ENCODE results near the gene TRUB2. TPM values are rescaled to one million over a fixed set of nuclear protein-coding genes. Genes with fewer than 3 reads are reported as not detected.

TRUB2 gene
- total RNA-seq, 1 experiment from 2014 or later = 42.1 TPM

GRCh38 chr9:128335914-128336313 lies 13.7 kb upstream of the TRUB2 start:
- RAD21 ChIA-PET (ENCODE audit: low non-redundant PET in 1 of 2, low total read pairs in 2 of 2, uncharacterized antibody in 2 of 2, unreplicated experiment in 2 of 2) = no interaction called here
- Histone ChIP-seq H3K36me3 (ENCODE audit: control insufficient read depth in 1 of 2, insufficient read depth in 2 of 2, low read length in 2 of 2) (no peaks in the 10 kb centered on the region; a peak in 1 of 4 replicates), H3K27ac (ENCODE audit: low read depth, low read length) (no peak overlapping the region), H3K4me3 (replicated peaks in 1 of 2; ENCODE audit: low read depth in 1 of 2, low read length in 2 of 2) (no peak overlapping the region), H3K9me3 (ENCODE audit: control insufficient read depth in 1 of 2, insufficient read depth in 1 of 2, low read depth in 1 of 2, low read length in 2 of 2) (no peaks in the 10 kb centered on the region), H3K27me3 (ENCODE audit: insufficient read depth, low read length) (no peaks in the 10 kb centered on the region), H4K20me1 (ENCODE audit: insufficient read depth) (no peaks in the 10 kb centered on the region), H3K4me2 (ENCODE audit: low read length) (no peak overlapping the region), H3K9me2 (ENCODE audit: insufficient read depth) (no peaks in the 10 kb centered on the region), H2AFZ (ENCODE audit: low read depth, low read length, poor library complexity, severe bottlenecking) (no peak overlapping the region), H3K4me1 (ENCODE audit: control insufficient read depth in 1 of 2, insufficient read depth in 2 of 2, low read length in 2 of 2) (peaks cover 0 to 13% of the 10 kb centered on the region in 2 experiments; a peak in 2 of 4 replicates), H3K79me2 (ENCODE audit: insufficient read depth, low read length) (peaks cover under 1% of the 10 kb centered on the region; the same call in 1 of the 2 replicates), H3K9ac (ENCODE audit: low read length) (no peak overlapping the region)
- intact Hi-C loops (cut with micrococcal nuclease) = no loop called here
- ATAC-seq (no peak), DNase-seq (ENCODE audit: low read depth, low spot score) (no peak)
- no peak for TF ChIP-seq ELF1 (IDR thresholded peaks at IDR 0.05; ENCODE audit: borderline replicate concordance, low read depth)
- no peak for TF ChIP-seq CTCF (IDR thresholded peaks at IDR 0.05 in 2 of 3, conservative IDR thresholded peaks at IDR 0.05 in 1 of 3; ENCODE audit: borderline replicate concordance in 1 of 3, insufficient read depth in 1 of 3, low read depth in 2 of 3, low read length in 2 of 3)
- TF ChIP-seq EZH2phosphoT487 (IDR thresholded peaks at IDR 0.05; ENCODE audit: borderline replicate concordance) = no peak
- TF ChIP-seq FOSL1 (IDR thresholded peaks at IDR 0.05; ENCODE audit: low read depth) = no peak
- POLR2A ChIA-PET = no interaction called here
- BruUV-seq (replicated peaks) = no TSS peak
- CTCF ChIA-PET = no interaction called here

- H2AFZ ChIP-seq (ENCODE audit: low read depth, low read length, poor library complexity, severe bottlenecking) = no peak overlapping the region
- peaks cover 0 to 13% of the 10 kb centered on the region in 2 experiments; a peak in 2 of 4 replicates for H3K4me1 ChIP-seq (ENCODE audit: control insufficient read depth in 1 of 2, insufficient read depth in 2 of 2, low read length in 2 of 2)
- ChIA-PET POLR2A (no interaction called here), RAD21 (ENCODE audit: low non-redundant PET in 1 of 2, low total read pairs in 2 of 2, uncharacterized antibody in 2 of 2, unreplicated experiment in 2 of 2) (no interaction called here), CTCF (no interaction called here)
- H3K9me3 ChIP-seq (ENCODE audit: control insufficient read depth in 1 of 2, insufficient read depth in 1 of 2, low read depth in 1 of 2, low read length in 2 of 2) = no peaks in the 10 kb centered on the region
- H3K9ac ChIP-seq (ENCODE audit: low read length) = no peak overlapping the region
- no peaks in the 10 kb centered on the region; a peak in 1 of 4 replicates for H3K36me3 ChIP-seq (ENCODE audit: control insufficient read depth in 1 of 2, insufficient read depth in 2 of 2, low read length in 2 of 2)
- no peaks in the 10 kb centered on the region for H3K27me3 ChIP-seq (ENCODE audit: insufficient read depth, low read length)
- H3K27ac ChIP-seq (ENCODE audit: low read depth, low read length) = no peak overlapping the region
- no peaks in the 10 kb centered on the region for H3K79me2 ChIP-seq (ENCODE audit: insufficient read depth, low read length)
- no TSS peak for BruUV-seq (replicated peaks)
- ATAC-seq (no peak), DNase-seq (ENCODE audit: low read depth, low spot score) (no peak)
- no peak overlapping the region for H3K4me2 ChIP-seq (ENCODE audit: low read length)
- H3K4me3 ChIP-seq (replicated peaks in 1 of 2; ENCODE audit: low read depth in 1 of 2, low read length in 2 of 2) = no peak overlapping the region
- no peaks in the 10 kb centered on the region for H3K9me2 ChIP-seq (ENCODE audit: insufficient read depth)
- intact Hi-C loops (cut with micrococcal nuclease) = no loop called here
- H4K20me1 ChIP-seq (ENCODE audit: insufficient read depth) = no peaks in the 10 kb centered on the region
- TF ChIP-seq FOSL1 (IDR thresholded peaks at IDR 0.05; ENCODE audit: low read depth) = no peak
- no peak for TF ChIP-seq SP1 (IDR thresholded peaks at IDR 0.05; ENCODE audit: low read depth)
- TF ChIP-seq EZH2 (IDR thresholded peaks at IDR 0.05) = no peak
- no peak for TF ChIP-seq CTCF (IDR thresholded peaks at IDR 0.05 in 2 of 3, conservative IDR thresholded peaks at IDR 0.05 in 1 of 3; ENCODE audit: borderline replicate concordance in 1 of 3, insufficient read depth in 1 of 3, low read depth in 2 of 3, low read length in 2 of 3)
- TF ChIP-seq TCF7L2 (IDR thresholded peaks at IDR 0.05; ENCODE audit: borderline replicate concordance, extremely low read depth, insufficient read depth, insufficient read length) = no peak
- no peak for TF ChIP-seq SIN3A (IDR thresholded peaks at IDR 0.05; ENCODE audit: low read depth)
- TF ChIP-seq ZBTB33 (IDR thresholded peaks at IDR 0.05; ENCODE audit: extremely low read depth, insufficient replicate concordance, low read length) = no peak
- no peak for TF ChIP-seq EZH2phosphoT487 (IDR thresholded peaks at IDR 0.05; ENCODE audit: borderline replicate concordance)
- no peak for TF ChIP-seq ATF3 (IDR thresholded peaks at IDR 0.05)
These were observed 12.9 kb upstream of the TRUB2 start for GRCh38 chr9:128335161-128335560.

All from HCT116 (cell line).